IMR-90 (cell line): Measurements from ENCODE around the gene LYPD8.

Experiments
- CEBPB ChIP-seq: IDR thresholded peaks from 2 replicates; pipeline ENCODE4 v1.6.1; 2012; ENCODE audit warnings: low read depth, low read length, improper control_type of control experiment
- FOS ChIP-seq: fragments of 150-350 bp; IDR thresholded peaks from 2 replicates; pipeline ENCODE4 v1.6.1; 2016; ENCODE audit warnings: low read depth, low read length
- MXI1 ChIP-seq: IDR thresholded peaks from 2 replicates; pipeline ENCODE4 v1.6.1; 2012; ENCODE audit warnings: low read depth, mild to moderate bottlenecking, low read length, moderate library complexity, borderline replicate concordance
- POLR2A ChIP-seq: IDR thresholded peaks from 2 replicates; pipeline ENCODE4 v1.6.1; 2012; ENCODE audit warnings: mild to moderate bottlenecking, low read depth, low read length
- RAD21 ChIP-seq: IDR thresholded peaks from 2 replicates; pipeline ENCODE4 v1.6.1; 2012; ENCODE audit warnings: low read length, improper control_type of control experiment
- SMC3 ChIP-seq: fragments of 150-350 bp; IDR thresholded peaks from 2 replicates; pipeline ENCODE4 v1.6.1; 2016; ENCODE audit warnings: low read depth, mild to moderate bottlenecking, antibody characterized with exemption, low read length, moderate library complexity
- TF ChIP-seq, protein P1 (sequence below): conservative IDR thresholded peaks from 2 replicates; pipeline ENCODE4 v1.5.1; 2012; ENCODE audit warnings: mild to moderate bottlenecking, low read depth, low read length, improper control_type of control experiment
- TF ChIP-seq, protein P2 (sequence below): fragments of 150-350 bp; IDR thresholded peaks from 2 replicates; pipeline ENCODE4 v1.6.1; 2016; ENCODE audit warnings: low read depth, mild to moderate bottlenecking, low read length, moderate library complexity, borderline replicate concordance

DNA sequence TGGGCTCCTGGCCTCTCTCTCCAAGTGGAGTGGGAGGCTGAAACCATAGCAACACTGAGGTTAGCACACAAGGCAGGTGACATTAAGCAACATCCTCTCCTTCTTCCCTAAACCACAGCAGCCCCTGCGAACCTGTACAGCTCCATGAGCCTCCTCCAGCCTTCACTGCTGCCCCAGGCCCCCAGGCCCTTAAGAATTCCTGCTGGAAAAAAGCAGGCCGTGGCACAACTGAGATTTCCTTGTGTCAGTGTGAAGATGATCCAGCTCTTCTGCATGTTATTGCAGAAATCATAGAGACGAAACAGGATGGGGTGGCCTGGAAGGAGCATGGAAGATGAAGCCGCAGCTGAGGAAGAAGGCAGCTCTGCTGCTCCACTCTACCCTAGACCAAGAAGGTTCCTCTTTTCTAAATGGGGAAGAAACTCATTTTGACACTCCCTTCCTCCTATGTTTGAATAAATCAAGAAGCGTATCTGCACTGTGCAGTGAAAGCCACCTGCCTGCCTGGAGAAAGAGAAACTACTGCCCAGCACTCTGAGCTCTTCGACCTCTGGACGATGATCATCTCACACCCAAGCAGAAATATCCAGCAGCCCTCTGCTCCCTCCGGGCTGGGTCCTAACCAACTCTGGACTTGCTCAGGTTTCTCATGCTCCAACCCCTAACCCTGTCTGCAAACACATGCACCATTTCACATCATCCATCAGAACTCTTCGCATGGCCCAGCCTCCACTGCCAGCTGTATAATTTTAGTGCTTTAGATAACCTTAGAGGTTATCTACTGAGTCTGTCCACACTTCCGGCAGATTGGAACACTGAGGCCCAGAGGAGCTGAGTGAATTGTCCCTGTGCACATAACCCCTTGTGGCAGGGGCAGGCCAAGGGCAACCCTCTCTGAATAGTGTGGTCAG is 49.5 kb upstream of the LYPD8 start:
- TF ChIP-seq, protein P1, sequence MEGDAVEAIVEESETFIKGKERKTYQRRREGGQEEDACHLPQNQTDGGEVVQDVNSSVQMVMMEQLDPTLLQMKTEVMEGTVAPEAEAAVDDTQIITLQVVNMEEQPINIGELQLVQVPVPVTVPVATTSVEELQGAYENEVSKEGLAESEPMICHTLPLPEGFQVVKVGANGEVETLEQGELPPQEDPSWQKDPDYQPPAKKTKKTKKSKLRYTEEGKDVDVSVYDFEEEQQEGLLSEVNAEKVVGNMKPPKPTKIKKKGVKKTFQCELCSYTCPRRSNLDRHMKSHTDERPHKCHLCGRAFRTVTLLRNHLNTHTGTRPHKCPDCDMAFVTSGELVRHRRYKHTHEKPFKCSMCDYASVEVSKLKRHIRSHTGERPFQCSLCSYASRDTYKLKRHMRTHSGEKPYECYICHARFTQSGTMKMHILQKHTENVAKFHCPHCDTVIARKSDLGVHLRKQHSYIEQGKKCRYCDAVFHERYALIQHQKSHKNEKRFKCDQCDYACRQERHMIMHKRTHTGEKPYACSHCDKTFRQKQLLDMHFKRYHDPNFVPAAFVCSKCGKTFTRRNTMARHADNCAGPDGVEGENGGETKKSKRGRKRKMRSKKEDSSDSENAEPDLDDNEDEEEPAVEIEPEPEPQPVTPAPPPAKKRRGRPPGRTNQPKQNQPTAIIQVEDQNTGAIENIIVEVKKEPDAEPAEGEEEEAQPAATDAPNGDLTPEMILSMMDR: no peak
- no peak for TF ChIP-seq CEBPB
- TF ChIP-seq POLR2A: no peak; the same call in 1 of the 2 replicates
- TF ChIP-seq, protein P2, sequence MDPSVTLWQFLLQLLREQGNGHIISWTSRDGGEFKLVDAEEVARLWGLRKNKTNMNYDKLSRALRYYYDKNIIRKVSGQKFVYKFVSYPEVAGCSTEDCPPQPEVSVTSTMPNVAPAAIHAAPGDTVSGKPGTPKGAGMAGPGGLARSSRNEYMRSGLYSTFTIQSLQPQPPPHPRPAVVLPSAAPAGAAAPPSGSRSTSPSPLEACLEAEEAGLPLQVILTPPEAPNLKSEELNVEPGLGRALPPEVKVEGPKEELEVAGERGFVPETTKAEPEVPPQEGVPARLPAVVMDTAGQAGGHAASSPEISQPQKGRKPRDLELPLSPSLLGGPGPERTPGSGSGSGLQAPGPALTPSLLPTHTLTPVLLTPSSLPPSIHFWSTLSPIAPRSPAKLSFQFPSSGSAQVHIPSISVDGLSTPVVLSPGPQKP: no peak
- TF ChIP-seq FOS: no peak
- TF ChIP-seq SMC3: no peak
- no peak for TF ChIP-seq RAD21
- TF ChIP-seq MXI1: no peak
